Measurements from ENCODE around the gene RCAN2.

The RCAN2 gene

GRCh38 chr6:46281110-46281509, 210.1 kb downstream of the RCAN2 start:
- no peak for TF ChIP-seq CTCF (IDR thresholded peaks at IDR 0.05; ENCODE audit: low read depth, low read length, missing control alignments)
- in situ Hi-C loops (cut with HindIII; ENCODE audit: low sequenced_read_pairs), result no loop called here
- DNase-seq (ENCODE audit: low read depth), result no peak
- H3K4me3 ChIP-seq (ENCODE audit: low read depth, low read length), result no peak overlapping the region

GRCh38 chr6:46279874-46280273, 211.4 kb downstream of the RCAN2 start:
- no peak for TF ChIP-seq CTCF (IDR thresholded peaks at IDR 0.05; ENCODE audit: low read depth, low read length, missing control alignments)
- in situ Hi-C loops (cut with HindIII; ENCODE audit: low sequenced_read_pairs), result no loop called here
- DNase-seq (ENCODE audit: low read depth), result no peak
- H3K4me3 ChIP-seq (ENCODE audit: low read depth, low read length), result no peak overlapping the region

- TF ChIP-seq CTCF (IDR thresholded peaks at IDR 0.05; ENCODE audit: low read depth, low read length, missing control alignments), result no peak
- H3K4me3 ChIP-seq (ENCODE audit: low read depth, low read length), result no peak overlapping the region
- DNase-seq (ENCODE audit: low read depth), result no peak
- in situ Hi-C loops (cut with HindIII; ENCODE audit: low sequenced_read_pairs), result no loop called here
Measured at GRCh38 chr6:46276576-46277142, 214.6 kb downstream of the RCAN2 start.

GRCh38 chr6:46274502-46274901, 216.7 kb downstream of the RCAN2 start:
- no peak overlapping the region for H3K4me3 ChIP-seq (ENCODE audit: low read depth, low read length)
- TF ChIP-seq CTCF (IDR thresholded peaks at IDR 0.05; ENCODE audit: low read depth, low read length, missing control alignments), result no peak
- in situ Hi-C loops (cut with HindIII; ENCODE audit: low sequenced_read_pairs), result no loop called here
- DNase-seq (ENCODE audit: low read depth), result no peak

GRCh38 chr6:46273911-46274310, 217.3 kb downstream of the RCAN2 start:
- no peak for DNase-seq (ENCODE audit: low read depth)
- no peak overlapping the region for H3K4me3 ChIP-seq (ENCODE audit: low read depth, low read length)
- TF ChIP-seq CTCF (IDR thresholded peaks at IDR 0.05; ENCODE audit: low read depth, low read length, missing control alignments), result no peak
- in situ Hi-C loops (cut with HindIII; ENCODE audit: low sequenced_read_pairs), result no loop called here

GRCh38 chr6:46271728-46272127, 219.5 kb downstream of the RCAN2 start:
- in situ Hi-C loops (cut with HindIII; ENCODE audit: low sequenced_read_pairs), result no loop called here
- H3K4me3 ChIP-seq (ENCODE audit: low read depth, low read length), result no peak overlapping the region
- DNase-seq (ENCODE audit: low read depth), result no peak
- TF ChIP-seq CTCF (IDR thresholded peaks at IDR 0.05; ENCODE audit: low read depth, low read length, missing control alignments), result no peak

- H3K4me3 ChIP-seq (ENCODE audit: low read depth, low read length), result no peak overlapping the region
- TF ChIP-seq CTCF (IDR thresholded peaks at IDR 0.05; ENCODE audit: low read depth, low read length, missing control alignments), result no peak
- in situ Hi-C loops (cut with HindIII; ENCODE audit: low sequenced_read_pairs), result no loop called here
- no peak for DNase-seq (ENCODE audit: low read depth)
Measured at GRCh38 chr6:46271107-46271506, 220.1 kb downstream of the RCAN2 start.
